A549 (cell line): ENCODE data around the gene RGS6. TPM values are rescaled to one million over a fixed set of nuclear protein-coding genes. Genes with fewer than 3 reads are reported as not detected.

Experiments
- ATAC-seq, 2 experiments: fragments of 200-7000 bp in 1 of 2; fragments of >200 bp in 1 of 2; cut with Nextera tagmentation in 1 of 2; cut with Tn5 transposase in 1 of 2; 3 replicates each; pipeline versions ENCODE4 v1.8.0 to v1.9.1; 2018 to 2020; ENCODE audit warnings: mild to moderate bottlenecking in 1 of 2, moderate library complexity in 1 of 2
- CTCF ChIA-PET: fragments of 300-600 bp; sonication (Branson Sonifier 250); formaldehyde crosslinking; extraction: SDS; loops from one replicate; lab custom pipeline; 2021; ENCODE audit warnings: antibody characterized with exemption, inconsistent platforms; lab: Yijun Ruan, JAX
- POLR2A ChIA-PET: fragments of 350-600 bp; formaldehyde crosslinking; extraction: SDS; loops from one replicate; lab custom pipeline; 2021; ENCODE audit warnings: antibody characterized with exemption, inconsistent platforms; lab: Yijun Ruan, JAX
- DNase-seq, 2 experiments: peaks; one replicate each; pipeline versions ENCODE4 v3.0.0 to v3.0.0-alpha.2; 2011 to 2016; ENCODE audit warnings: low read depth in 1 of 2, low spot score in 1 of 2
- FAIRE-seq: peaks from 2 replicates; lab custom pipeline; 2011; peaks lifted over from hg19 to GRCh38; lab: Jason Lieb, UNC
- H3K27ac ChIP-seq, 2 experiments: fragments of >200 bp; sonication (Bioruptor Twin); formaldehyde crosslinking; 3 replicates each; pipeline ENCODE4 v1.5.1; 2016 to 2017
- H3K4me1 ChIP-seq: fragments of >200 bp; sonication (Bioruptor Twin); formaldehyde crosslinking; 3 replicates; pipeline ENCODE4 v1.6.1; 2016
- H3K4me2 ChIP-seq: fragments of >200 bp; sonication (Bioruptor Twin); formaldehyde crosslinking; 3 replicates; pipeline ENCODE4 v1.6.1; 2016
- H3K4me3 ChIP-seq: fragments of >200 bp; sonication (Bioruptor Twin); formaldehyde crosslinking; 3 replicates; pipeline ENCODE4 v1.5.1; 2016
- H3K9me3 ChIP-seq: fragments of >200 bp; sonication (Bioruptor Twin); formaldehyde crosslinking; 3 replicates; pipeline ENCODE4 v1.6.1; 2016
- CHD4 ChIP-seq: fragments of 200-600 bp; sonication (generic); IDR thresholded peaks from 2 replicates; pipeline ENCODE4 v1.6.1; 2016; ENCODE audit warnings: antibody characterized with exemption, mild to moderate bottlenecking, borderline replicate concordance
- EHF ChIP-seq: fragments of 250-450 bp; sonication (Bioruptor Pico); IDR thresholded peaks from 2 replicates; pipeline ENCODE4 v1.5.0; 2020; ENCODE audit warnings: mild to moderate bottlenecking
- EHMT2 ChIP-seq: fragments of 200-600 bp; sonication (generic); IDR thresholded peaks from 2 replicates; pipeline ENCODE4 v1.6.1; 2016; ENCODE audit warnings: antibody characterized with exemption, low read depth, mild to moderate bottlenecking, moderate library complexity
- FOSL2 ChIP-seq, 2 experiments: fragments of 450-650 bp in 1 of 2; fragments of >200 bp in 1 of 2; sonication (Bioruptor Twin) in 1 of 2; formaldehyde crosslinking; IDR thresholded peaks; 2 replicates each; pipeline versions ENCODE4 v1.5.0 to v1.6.1; 2016 to 2020; ENCODE audit warnings: mild to moderate bottlenecking in 1 of 2, moderate library complexity in 1 of 2
- GATA3 ChIP-seq: IDR thresholded peaks from 2 replicates; pipeline ENCODE4 v1.6.1; 2012; ENCODE audit warnings: borderline replicate concordance
- HDAC2 ChIP-seq: fragments of 200-600 bp; sonication (generic); IDR thresholded peaks from 2 replicates; pipeline ENCODE4 v1.6.1; 2016
- HEYL ChIP-seq: fragments of 250-450 bp; sonication (Bioruptor Pico); IDR thresholded peaks from 2 replicates; pipeline ENCODE4 v1.8.0; 2021; ENCODE audit warnings: mild to moderate bottlenecking, moderate library complexity
- HOXA7 ChIP-seq: fragments of 250-450 bp; sonication (Bioruptor Pico); IDR thresholded peaks from 2 replicates; pipeline ENCODE4 v1.5.0; 2020; ENCODE audit warnings: mild to moderate bottlenecking, moderate library complexity
- HOXB13 ChIP-seq: fragments of 250-450 bp; sonication (Bioruptor Pico); IDR thresholded peaks from 2 replicates; pipeline ENCODE4 v1.5.0; 2020; ENCODE audit warnings: low read depth, mild to moderate bottlenecking, moderate library complexity
- HOXB5 ChIP-seq: fragments of 250-450 bp; sonication (Bioruptor Pico); IDR thresholded peaks from 2 replicates; pipeline ENCODE4 v1.5.0; 2020; ENCODE audit warnings: mild to moderate bottlenecking, moderate library complexity
- JUNB ChIP-seq: fragments of >200 bp; sonication (Bioruptor Twin); formaldehyde crosslinking; IDR thresholded peaks from 2 replicates; pipeline ENCODE4 v1.6.1; 2016
- MAFK ChIP-seq: fragments of 450-650 bp; IDR thresholded peaks from 2 replicates; pipeline ENCODE4 v1.6.1; 2014; ENCODE audit not compliant: partially characterized antibody
- MAZ ChIP-seq: fragments of 150-350 bp; IDR thresholded peaks from 2 replicates; pipeline ENCODE4 v1.6.1; 2014; ENCODE audit warnings: antibody characterized with exemption, low read depth, low read length, borderline replicate concordance
- MYC ChIP-seq: IDR thresholded peaks from 2 replicates; pipeline ENCODE4 v1.6.1; 2012; ENCODE audit warnings: mild to moderate bottlenecking, inconsistent platforms, low read length, improper control_type of control experiment, borderline replicate concordance
- NFE2L2 ChIP-seq: fragments of 150-350 bp; conservative IDR thresholded peaks from 2 replicates; pipeline ENCODE4 v1.6.1; 2014; ENCODE audit warnings: low read length
- NR3C1 ChIP-seq: fragments of >200 bp; sonication (Bioruptor Twin); formaldehyde crosslinking; IDR thresholded peaks from 3 replicates; pipeline ENCODE4 v1.6.1; 2017
- RARB ChIP-seq: fragments of 250-450 bp; sonication (Bioruptor Pico); IDR thresholded peaks from 2 replicates; pipeline ENCODE4 v1.8.0; 2021; ENCODE audit warnings: mild to moderate bottlenecking, moderate library complexity
- RCOR1 ChIP-seq: fragments of 150-350 bp; IDR thresholded peaks from 2 replicates; pipeline ENCODE4 v1.6.1; 2014; ENCODE audit warnings: antibody characterized with exemption, low read length, low read depth
- RFX5 ChIP-seq: fragments of 450-650 bp; IDR thresholded peaks from 2 replicates; pipeline ENCODE4 v1.7.1; 2014; ENCODE audit warnings: antibody characterized with exemption, mild to moderate bottlenecking, moderate library complexity
- RNF2 ChIP-seq: fragments of 200-600 bp; sonication (generic); IDR thresholded peaks from 2 replicates; pipeline ENCODE4 v1.6.1; 2016; ENCODE audit warnings: low read depth, mild to moderate bottlenecking, antibody characterized with exemption, moderate library complexity, borderline replicate concordance
- TFCP2L1 ChIP-seq: fragments of 250-450 bp; sonication (Bioruptor Pico); IDR thresholded peaks from 2 replicates; pipeline ENCODE4 v1.5.0; 2021; ENCODE audit warnings: mild to moderate bottlenecking
- TP53 ChIP-seq: fragments of 250-450 bp; sonication (Bioruptor Pico); IDR thresholded peaks from 2 replicates; pipeline ENCODE4 v1.5.0; 2021; ENCODE audit warnings: mild to moderate bottlenecking, moderate library complexity
- ZC3H11A ChIP-seq: fragments of 450-650 bp; IDR thresholded peaks from 2 replicates; pipeline ENCODE4 v1.6.1; 2014; ENCODE audit warnings: antibody characterized with exemption, mild to moderate bottlenecking
- ZSCAN20 ChIP-seq: fragments of 250-450 bp; sonication (Bioruptor Pico); IDR thresholded peaks from 2 replicates; pipeline ENCODE4 v1.8.0; 2022; ENCODE audit warnings: mild to moderate bottlenecking, moderate library complexity
- WGBS: methylation state at CpG from one replicate; pipeline ENCODE4 v1.1.6; 2017; ENCODE audit errors: missing lambda C conversion rate; 5-methylcytosine and 5-hydroxymethylcytosine counted together
- polyA plus RNA-seq, 4 experiments: library from polyadenylated mRNA; depleted of rRNA in 3 of 4; stranded (reverse); fragments of >200 nt; fragmentation: RNase III in 1 of 4; extraction: RNeasy Plus Mini Kit Qiagen cat#74134 plus additional on column Dnase treatment in 1 of 4; gene quantifications; 2 replicates in 3 of 4; 3 replicates in 1 of 4; pipeline ENCODE4 v1.2.3, GENCODE V29; 2011 to 2017
- TF ChIP-seq, protein P1 (sequence below): IDR thresholded peaks from 2 replicates; pipeline ENCODE4 v1.6.1; 2012; ENCODE audit warnings: low read depth, borderline replicate concordance
- TF ChIP-seq, protein P2 (sequence below): IDR thresholded peaks from 2 replicates; pipeline ENCODE4 v1.6.1; 2012
- TF ChIP-seq, protein P3 (sequence below): fragments of 250-450 bp; sonication (Bioruptor Pico); IDR thresholded peaks from 2 replicates; pipeline ENCODE4 v1.5.0; 2021; ENCODE audit warnings: mild to moderate bottlenecking, moderate library complexity, borderline replicate concordance
- TF ChIP-seq, protein P4 (sequence below): fragments of 200-600 bp; sonication (generic); IDR thresholded peaks from 2 replicates; pipeline ENCODE4 v1.6.1; 2016; ENCODE audit warnings: antibody characterized with exemption, mild to moderate bottlenecking, moderate library complexity
- TF ChIP-seq, protein P5 (sequence below): fragments of 150-350 bp; IDR thresholded peaks from 2 replicates; pipeline ENCODE4 v1.6.1; 2014; ENCODE audit warnings: low read depth, mild to moderate bottlenecking, low read length

RGS6 gene
- polyA plus RNA-seq, 2 of the 4 experiments (the other 2 are of a cell fraction): not detected

DNA sequence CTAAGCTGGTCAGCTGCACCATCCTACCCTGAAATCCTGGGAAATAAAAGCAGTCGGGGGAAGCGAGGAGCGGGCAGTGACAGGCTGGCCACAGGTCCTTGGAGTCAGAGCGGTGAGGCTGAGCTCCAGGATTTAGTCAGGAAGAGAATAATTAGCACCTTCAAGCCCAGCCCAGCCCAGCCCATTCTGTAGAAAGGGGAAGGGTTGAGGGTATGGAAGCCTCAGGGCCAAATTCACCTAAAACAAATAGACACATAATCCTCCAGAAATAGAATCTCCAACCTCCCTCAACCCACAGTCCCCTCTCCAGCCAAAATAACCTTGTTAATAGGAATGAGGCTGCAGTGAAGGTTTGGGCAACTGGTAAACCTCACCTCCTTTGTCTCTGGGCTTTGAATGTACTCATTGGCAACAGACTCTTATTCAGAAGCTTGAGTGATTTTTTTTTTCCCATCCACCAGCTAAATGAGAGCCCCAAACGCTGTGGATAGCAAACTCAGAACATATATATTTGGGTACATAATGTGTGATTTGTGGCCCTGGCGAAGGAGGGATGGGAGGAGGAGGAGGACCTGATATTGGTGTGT lies 627.5 kb downstream of the RGS6 start (continued):
- no peak for TF ChIP-seq RARB (CRISPR knock-in tag)
- TF ChIP-seq HOXB13: no peak
- no peak for TF ChIP-seq EHMT2

DNA sequence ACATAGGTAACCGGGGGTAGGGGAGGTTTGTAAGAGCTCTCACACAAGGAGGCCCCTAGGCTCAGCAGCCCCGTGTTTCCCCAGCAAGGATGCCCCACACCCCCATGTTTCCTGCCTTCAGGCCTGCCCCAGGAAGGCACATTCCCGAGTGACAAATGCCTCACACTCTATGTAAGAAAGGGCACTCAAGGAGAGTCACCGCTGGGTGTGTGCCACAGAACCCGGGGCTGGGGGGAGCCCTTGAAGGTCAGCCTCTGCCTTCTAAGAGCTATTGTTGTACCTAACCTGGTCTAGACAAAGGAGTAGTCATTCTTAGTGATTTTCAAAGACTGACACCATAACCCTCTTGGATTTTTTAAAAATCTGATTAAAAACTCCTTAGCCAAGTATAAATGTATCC lies 628.1 kb downstream of the RGS6 start:
- CTCF ChIA-PET: interaction anchor here (1.6 kb wide), 1 partner anchor 16 kb away, joined by 3 read pairs; no protein-coding TSS in a partner anchor
- FAIRE-seq (no peak), ATAC-seq (no peak), DNase-seq (no peak)
- POLR2A ChIA-PET: no interaction called here
- Histone ChIP-seq H3K4me1 (no peaks in the 10 kb centered on the region), H3K9me3 (no peaks in the 10 kb centered on the region), H3K27ac (no peak overlapping the region), H3K4me3 (no peak overlapping the region), H3K4me2 (no peak overlapping the region)
- 19% methylated on average over 5 of the region's 5 CpGs for WGBS
- TF ChIP-seq HEYL (CRISPR knock-in tag) (no peak), HOXB13 (no peak), ZC3H11A (no peak), RFX5 (no peak), NFE2L2 (no peak), JUNB (no peak), GATA3 (no peak), TFCP2L1 (no peak), RARB (CRISPR knock-in tag) (no peak), NR3C1 (no peak), FOSL2 (IDR thresholded peaks at IDR 0.05) (no peak), FOSL2 (CRISPR knock-in tag; IDR thresholded peaks at IDR 0.05) (no peak), HOXB5 (CRISPR knock-in tag) (no peak), MAFK (no peak), TP53 (CRISPR knock-in tag) (no peak), HOXA7 (CRISPR knock-in tag) (no peak), CHD4 (no peak)
- TF ChIP-seq, protein P1, sequence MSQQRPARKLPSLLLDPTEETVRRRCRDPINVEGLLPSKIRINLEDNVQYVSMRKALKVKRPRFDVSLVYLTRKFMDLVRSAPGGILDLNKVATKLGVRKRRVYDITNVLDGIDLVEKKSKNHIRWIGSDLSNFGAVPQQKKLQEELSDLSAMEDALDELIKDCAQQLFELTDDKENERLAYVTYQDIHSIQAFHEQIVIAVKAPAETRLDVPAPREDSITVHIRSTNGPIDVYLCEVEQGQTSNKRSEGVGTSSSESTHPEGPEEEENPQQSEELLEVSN: no peak
- TF ChIP-seq, protein P2, sequence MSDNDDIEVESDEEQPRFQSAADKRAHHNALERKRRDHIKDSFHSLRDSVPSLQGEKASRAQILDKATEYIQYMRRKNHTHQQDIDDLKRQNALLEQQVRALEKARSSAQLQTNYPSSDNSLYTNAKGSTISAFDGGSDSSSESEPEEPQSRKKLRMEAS: no peak
- TF ChIP-seq, protein P3, sequence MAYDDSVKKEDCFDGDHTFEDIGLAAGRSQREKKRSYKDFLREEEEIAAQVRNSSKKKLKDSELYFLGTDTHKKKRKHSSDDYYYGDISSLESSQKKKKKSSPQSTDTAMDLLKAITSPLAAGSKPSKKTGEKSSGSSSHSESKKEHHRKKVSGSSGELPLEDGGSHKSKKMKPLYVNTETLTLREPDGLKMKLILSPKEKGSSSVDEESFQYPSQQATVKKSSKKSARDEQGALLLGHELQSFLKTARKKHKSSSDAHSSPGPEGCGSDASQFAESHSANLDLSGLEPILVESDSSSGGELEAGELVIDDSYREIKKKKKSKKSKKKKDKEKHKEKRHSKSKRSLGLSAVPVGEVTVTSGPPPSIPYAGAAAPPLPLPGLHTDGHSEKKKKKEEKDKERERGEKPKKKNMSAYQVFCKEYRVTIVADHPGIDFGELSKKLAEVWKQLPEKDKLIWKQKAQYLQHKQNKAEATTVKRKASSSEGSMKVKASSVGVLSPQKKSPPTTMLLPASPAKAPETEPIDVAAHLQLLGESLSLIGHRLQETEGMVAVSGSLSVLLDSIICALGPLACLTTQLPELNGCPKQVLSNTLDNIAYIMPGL: no peak

DNA sequence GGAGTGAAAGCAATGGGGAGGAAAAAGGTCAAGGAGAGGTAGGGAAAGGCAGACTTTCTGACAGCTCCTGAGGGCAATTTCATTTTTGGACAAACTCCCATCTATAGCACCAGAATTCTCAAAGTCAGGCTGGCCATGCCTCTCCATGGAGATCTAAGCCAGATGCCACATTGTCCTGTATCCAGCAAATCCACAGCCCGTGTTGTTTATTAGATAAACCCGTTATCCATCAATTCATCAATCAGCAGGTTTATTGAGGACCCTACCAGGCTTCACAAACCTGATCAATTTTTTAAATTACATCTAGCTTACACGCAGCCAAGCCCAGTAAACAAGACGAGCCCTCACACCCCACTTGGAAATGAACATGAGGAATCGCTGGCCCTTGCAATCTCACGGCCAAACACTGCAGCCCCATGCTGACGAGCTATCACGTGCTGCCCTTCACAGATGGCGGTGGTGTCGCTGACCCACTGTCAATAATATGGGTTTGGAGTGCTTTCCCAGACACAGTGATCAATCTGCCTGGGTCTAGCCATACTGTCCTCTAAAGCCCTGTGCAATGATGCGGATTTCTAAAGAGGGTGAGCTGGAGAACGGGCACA lies 628.8 kb downstream of the RGS6 start:
- Histone ChIP-seq H3K4me1 (no peaks in the 10 kb centered on the region), H3K4me3 (no peak overlapping the region), H3K27ac (no peak overlapping the region), H3K9me3 (no peaks in the 10 kb centered on the region), H3K4me2 (no peak overlapping the region)
- DNase-seq: no peak
- no peak for FAIRE-seq
- CTCF ChIA-PET: interaction anchor here (1.1 to 1.6 kb wide), 2 partner anchors 9 to 16 kb away, joined by 3 read pairs; no protein-coding TSS in a partner anchor
- POLR2A ChIA-PET: no interaction called here
- ATAC-seq: no peak
- 60% methylated on average over 12 of the region's 12 CpGs for WGBS
- TF ChIP-seq, protein P4, sequence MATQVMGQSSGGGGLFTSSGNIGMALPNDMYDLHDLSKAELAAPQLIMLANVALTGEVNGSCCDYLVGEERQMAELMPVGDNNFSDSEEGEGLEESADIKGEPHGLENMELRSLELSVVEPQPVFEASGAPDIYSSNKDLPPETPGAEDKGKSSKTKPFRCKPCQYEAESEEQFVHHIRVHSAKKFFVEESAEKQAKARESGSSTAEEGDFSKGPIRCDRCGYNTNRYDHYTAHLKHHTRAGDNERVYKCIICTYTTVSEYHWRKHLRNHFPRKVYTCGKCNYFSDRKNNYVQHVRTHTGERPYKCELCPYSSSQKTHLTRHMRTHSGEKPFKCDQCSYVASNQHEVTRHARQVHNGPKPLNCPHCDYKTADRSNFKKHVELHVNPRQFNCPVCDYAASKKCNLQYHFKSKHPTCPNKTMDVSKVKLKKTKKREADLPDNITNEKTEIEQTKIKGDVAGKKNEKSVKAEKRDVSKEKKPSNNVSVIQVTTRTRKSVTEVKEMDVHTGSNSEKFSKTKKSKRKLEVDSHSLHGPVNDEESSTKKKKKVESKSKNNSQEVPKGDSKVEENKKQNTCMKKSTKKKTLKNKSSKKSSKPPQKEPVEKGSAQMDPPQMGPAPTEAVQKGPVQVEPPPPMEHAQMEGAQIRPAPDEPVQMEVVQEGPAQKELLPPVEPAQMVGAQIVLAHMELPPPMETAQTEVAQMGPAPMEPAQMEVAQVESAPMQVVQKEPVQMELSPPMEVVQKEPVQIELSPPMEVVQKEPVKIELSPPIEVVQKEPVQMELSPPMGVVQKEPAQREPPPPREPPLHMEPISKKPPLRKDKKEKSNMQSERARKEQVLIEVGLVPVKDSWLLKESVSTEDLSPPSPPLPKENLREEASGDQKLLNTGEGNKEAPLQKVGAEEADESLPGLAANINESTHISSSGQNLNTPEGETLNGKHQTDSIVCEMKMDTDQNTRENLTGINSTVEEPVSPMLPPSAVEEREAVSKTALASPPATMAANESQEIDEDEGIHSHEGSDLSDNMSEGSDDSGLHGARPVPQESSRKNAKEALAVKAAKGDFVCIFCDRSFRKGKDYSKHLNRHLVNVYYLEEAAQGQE: no peak
- TF ChIP-seq EHF (no peak), HDAC2 (no peak), MAZ (no peak), HOXB5 (CRISPR knock-in tag) (no peak), ZC3H11A (no peak), RNF2 (no peak), MYC (no peak), ZSCAN20 (no peak), RCOR1 (no peak)
- TF ChIP-seq, protein P5, sequence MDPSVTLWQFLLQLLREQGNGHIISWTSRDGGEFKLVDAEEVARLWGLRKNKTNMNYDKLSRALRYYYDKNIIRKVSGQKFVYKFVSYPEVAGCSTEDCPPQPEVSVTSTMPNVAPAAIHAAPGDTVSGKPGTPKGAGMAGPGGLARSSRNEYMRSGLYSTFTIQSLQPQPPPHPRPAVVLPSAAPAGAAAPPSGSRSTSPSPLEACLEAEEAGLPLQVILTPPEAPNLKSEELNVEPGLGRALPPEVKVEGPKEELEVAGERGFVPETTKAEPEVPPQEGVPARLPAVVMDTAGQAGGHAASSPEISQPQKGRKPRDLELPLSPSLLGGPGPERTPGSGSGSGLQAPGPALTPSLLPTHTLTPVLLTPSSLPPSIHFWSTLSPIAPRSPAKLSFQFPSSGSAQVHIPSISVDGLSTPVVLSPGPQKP: no peak
- TF ChIP-seq, protein P2: no peak
